Jurkat, Clone E6-1 (cell line): ENCODE measurements around the gene ZBTB43.
"Not testable (repeated sequence)": the region's sequence is repeated elsewhere in the genome, so short reads cannot be mapped to it uniquely, and the experiment has no call there.

ENCODE experiments used
- DNase-seq: peaks from one replicate; pipeline ENCODE4 v3.0.0-alpha.2; 2011; ENCODE audit warnings: low read depth, low spot score
- H3K4me3 ChIP-seq: 2 replicates; pipeline ENCODE4 v1.5.1; 2011; ENCODE audit warnings: mild to moderate bottlenecking, low read length, control low read depth, moderate library complexity

The ZBTB43 gene

DNA sequence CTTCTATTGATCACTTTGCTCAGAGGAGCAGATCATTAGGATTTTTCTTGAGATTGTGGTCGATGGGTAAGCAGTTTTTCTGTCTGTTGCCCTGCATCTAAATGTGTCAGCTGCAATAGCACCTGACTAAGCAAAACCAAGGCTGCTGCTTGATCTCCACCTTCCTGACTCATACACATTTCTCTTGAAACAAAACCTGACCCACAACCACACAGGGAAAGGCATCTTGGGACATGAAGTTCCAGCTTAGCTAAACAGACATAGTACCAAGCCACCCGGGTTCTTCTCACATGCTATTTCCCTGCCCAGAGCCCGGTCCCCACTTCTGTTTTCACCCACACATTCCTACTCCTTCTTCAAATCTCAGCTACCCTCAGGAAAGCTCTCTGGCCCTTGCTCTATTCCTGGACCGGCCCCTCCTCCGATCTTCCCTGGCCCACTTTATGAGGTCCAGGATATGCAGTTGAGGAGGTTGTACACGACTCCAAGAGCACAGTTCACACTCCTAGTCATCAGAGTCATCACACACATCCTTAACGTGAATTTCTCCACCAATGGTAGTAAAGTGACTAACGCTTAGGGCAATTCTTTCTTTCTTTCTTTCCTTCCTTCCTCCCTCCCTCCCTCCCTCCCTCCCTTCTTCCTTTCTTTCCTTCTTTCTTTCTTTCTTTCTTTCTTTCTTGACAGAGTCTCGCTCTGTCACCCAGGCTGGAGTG, 16.0 kb upstream of the ZBTB43 start:
- no peak for DNase-seq
- H3K4me3 ChIP-seq, result no peak overlapping the region

DNA sequence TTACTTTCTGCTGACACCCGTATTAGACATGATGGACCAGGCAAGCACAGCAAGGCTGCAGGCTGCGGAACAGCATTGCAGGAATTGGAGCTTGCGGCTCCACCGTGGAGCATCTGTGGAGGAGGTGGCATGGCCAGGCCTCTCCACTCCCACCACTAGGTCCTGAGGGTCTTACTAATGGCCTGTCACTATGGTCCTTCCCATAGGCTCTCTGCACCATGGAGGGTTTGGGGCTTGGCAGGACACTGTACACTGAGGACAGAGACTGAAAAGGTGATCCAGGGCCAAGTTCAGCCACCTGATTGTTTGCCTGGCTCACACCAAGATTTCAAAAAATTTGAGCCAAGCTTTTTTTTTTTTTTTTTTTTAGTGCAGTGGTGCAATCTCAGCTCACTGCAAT, 14.3 kb upstream of the ZBTB43 start:
- no peak for DNase-seq
- no peak overlapping the region for H3K4me3 ChIP-seq

DNA sequence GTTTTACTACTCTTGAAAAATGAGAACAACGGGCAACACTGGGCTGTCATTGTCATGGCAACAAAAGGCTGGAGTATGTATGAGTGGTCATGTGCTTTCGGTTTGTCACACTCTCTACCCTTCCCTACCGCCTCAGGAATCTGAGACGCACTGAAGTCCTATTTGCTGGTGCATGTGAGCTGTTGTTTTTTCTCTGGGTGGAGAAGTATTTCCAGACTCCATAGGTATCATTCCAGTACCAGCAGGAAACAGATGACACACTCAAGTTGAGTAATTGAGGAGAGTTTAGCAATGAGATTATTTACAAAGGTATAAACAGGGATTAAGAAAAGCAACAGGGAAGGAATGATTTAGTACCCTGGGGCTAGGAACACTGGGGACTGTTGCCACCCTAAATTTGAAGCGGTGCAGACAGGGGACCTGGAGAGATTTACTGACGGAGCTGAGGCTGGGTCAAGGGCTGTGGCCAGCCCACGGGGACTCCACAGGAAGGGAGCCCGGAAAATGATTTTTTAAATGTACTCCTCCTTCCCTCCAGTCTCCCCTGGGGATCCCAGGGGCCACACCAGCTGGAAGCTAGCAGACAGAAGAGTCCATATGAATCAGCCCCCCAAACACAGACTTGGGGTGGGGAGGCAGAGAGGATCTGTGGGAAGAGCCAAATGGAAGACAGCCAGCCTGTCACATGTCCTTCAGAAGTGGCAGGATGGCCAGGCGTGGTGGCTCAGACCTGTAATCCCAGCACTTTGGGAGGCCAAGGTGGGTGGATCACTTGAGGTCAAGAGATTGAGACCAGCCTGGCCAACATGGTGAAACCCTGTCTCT, 13.2 kb upstream of the ZBTB43 start:
- no peak for DNase-seq
- no peak overlapping the region for H3K4me3 ChIP-seq

DNA sequence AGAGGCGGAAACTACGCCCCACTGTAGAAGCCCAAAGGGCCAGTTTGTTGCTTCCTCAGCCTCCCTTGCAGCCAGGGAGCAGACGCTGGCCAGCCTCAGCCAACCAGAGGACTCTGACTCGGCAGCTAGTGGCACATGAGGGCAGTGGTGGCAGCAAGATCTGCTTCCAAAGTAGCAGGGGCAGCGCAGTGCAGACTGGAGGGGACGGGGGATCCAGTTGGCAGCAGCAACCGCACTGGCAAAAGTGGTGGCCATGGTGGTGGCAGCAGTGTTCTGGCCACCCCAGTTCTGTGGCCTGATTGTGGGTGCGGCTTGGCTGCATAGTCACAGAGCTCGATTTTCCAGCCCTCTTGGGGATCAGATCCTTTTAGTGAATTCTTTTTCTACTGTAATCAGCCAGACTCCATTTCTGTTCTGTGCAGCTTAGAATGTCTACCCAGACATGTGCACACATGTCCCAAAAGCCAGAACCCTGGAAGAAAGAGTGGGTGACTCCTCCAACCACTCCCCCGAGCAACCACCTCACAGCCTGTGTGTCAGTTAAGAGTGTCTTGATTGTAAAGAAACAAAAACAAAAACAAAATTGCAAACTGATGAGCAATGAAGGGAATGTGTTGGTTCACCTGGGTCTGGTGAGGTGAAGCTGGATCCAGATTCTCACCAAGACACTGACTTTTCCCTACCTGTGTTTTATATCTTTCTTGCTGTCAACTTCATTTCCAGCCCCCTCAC, 11.0 kb upstream of the ZBTB43 start:
- no peak overlapping the region for H3K4me3 ChIP-seq
- no peak for DNase-seq

DNA sequence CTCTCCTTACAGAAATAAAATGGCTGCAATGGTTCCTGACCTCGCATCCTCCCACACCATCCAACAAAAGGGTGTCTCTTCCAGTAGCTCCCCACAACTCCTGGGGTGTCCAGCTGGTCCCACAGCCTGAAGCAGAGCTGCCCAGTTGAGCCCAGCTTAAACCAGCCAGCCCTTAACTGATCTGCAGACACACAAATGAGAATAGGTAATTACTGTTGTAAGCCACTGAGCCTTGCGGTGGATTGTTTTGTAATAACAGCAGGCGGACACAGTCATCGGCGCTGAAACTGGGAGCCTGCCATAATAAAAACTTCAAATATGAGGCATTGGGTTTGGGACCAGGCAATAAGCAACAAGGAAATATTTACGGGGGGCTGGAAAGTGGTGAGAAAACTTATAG, 10.4 kb upstream of the ZBTB43 start:
- DNase-seq, result no peak
- no peak overlapping the region for H3K4me3 ChIP-seq

DNA sequence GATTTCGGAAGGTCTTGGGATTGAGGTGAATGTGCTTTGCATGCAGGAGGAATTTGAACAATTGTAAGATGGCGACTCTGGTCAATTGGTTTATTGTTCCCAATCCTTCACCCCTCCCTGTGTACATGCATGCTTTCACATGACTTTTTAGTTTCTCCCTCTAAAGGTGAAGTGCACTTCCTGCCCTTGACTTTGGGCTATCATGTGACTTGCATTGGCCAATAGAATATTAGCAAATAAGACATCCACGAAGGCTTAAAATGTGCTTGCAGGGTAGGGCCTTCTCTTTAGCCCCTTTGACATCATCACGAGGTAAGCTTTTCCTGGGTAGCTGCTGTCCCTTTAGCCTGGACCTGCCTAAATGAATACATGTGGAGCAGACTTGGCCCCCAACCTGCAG, 8.1 kb upstream of the ZBTB43 start:
- DNase-seq, result no peak
- H3K4me3 ChIP-seq, result no peak overlapping the region

DNA sequence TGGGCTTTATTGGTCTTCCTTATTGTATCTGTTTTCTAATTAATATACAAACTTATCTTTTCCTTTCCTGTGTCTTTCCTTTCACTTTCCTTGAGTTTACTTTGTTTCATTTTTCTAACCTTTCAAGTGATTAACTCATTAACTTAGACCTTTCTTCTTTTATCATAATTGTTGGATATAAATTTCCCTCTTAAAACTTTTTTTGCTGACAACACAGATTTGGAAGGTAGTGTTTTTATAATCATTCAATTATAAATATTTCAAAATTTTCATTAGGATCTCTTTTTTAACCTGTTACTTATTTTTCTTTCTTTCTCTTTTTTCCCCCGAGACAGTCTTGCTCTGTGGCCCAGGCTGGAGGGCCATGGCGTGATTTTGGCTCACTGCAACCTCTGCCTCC, 6.9 kb upstream of the ZBTB43 start:
- DNase-seq, result no peak
- no peak overlapping the region for H3K4me3 ChIP-seq

DNA sequence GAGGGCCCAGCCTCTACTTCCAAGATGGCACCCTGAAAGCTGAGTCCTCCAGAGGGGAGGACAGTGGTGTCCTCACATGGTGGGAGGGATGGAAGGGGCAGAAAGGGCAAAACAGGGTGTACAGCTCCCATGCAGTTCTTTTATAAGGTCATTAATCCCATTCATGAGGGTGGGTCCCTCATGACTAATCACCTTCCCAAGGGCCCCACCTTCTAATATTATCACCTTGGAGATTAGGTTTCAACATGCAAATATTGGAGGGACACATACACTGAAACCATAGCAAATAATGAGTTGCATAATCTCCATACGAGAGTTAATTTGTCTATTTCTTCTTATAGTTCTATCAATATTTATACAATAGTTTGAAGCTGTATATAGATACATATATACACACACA, 5.8 kb upstream of the ZBTB43 start:
- DNase-seq, result no peak

DNA sequence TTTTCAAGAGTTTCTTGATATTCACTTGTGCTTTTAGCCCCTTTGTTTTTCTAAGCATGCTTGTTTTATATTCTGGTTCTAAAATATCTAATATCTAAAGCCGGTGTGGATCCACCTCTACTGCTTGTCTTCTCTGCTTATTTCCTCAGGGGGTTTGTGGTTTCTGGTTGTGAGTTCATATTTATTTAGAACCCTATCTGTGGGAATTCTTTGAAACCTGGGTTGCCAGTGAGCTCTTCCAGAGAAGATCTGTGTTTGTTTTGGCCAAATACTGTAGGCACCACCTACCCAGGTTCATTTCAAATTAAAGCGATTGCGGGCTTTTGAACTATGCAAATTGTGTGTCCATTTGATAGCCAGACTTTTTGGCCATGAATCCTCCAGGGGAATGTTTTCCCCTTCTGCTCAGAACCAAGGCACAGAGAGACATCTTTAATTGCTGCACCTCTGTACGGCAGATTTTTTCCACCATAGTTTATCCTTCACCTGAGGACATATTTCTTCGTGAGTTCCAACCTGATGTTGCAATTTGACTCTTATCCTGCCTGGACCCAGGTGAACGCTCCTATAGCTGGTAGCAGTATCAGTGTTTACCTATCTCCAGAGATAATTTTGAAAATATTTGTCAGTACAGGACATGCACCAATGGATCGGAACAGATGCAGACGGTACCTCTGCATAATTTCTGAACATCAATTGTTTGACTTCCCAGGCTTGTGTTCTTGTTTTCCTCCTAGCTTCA, 2.4 kb upstream of the ZBTB43 start:
- DNase-seq, result no peak
- no peak overlapping the region for H3K4me3 ChIP-seq

More for the DNA sequence above, 5.8 kb upstream of the ZBTB43 start:
- no peak overlapping the region for H3K4me3 ChIP-seq

DNA sequence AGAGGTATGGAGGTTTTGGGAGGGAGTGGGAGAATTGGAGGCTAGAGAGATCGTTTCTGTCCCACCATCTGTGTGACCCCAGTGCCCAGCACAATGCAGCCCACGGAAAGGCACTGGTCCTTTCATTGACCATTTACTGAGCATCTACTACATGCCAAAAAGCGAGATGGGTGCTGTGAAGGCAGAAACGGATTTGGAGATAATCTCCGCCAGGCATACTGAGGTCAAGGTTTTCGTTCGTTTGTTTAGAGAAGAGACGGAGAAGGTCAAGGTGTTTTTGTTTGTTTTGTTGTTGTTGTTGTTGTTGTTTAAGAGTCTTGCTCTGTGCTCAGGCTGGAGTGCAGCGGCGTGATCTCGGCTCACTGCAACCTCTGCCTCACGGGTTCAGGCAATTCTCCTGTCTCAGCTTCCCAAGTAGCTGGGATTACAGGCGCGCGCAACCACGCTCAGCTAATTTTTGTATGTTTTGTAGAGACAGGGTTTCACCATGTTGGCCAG, 593 bp upstream of the ZBTB43 start:
- DNase-seq, result no peak
- peak overlapping the region; percentile 71 for H3K4me3 ChIP-seq

DNA sequence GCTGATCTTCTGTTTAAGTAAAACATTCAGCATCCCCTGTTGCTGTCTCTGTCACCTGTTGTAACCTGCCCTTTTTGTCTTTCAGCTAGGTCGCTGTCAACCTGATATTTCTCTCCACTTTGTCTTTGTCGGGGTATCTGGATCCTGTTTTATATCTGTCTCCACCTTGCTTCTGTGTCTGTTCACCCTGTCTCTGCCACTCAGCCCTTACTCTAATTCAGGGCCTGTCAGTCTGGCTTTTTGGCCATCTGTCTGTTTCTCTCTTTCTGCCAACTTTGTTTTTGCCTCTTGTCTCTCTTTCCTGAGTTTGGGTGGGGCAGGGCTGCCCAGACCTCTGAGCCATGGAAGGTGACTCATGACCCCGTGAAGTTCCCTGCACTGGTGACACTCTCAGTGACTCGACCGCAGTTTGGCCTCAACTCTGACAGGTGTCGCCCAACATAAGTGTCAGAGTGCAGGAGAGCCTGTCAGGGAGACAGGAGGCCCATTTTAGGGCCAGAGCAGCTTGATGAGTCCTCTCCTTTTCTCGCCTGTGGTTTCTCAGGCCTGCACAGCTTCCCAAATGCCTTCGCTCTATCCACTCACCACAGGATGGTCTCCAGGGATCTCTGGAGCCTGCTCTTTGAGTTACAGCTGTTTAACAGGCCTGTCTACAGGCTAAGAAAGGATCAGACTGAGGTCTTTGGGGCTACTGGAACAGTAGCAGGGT, 868 bp downstream of the ZBTB43 start:
- DNase-seq, result no peak
- H3K4me3 ChIP-seq, result peak overlapping the region; percentile 71

DNA sequence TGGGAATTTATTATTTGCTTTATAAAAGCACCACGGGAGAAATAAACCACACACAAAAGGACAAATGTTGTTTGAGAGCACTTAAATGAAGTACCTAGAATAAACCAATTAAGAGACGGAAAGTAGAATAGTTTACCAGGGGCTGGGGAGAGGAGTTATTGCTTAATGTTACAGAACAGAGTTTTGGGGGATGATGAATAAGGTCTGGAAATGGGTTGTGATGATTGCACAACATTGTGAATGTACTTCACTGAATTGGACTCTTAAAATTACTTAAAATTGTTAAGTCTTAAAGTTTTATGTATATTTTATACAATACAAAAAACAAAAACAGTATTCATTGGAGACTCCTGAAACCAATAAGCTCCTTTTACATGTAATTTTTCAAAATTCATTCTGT, 1.5 kb downstream of the ZBTB43 start:
- DNase-seq, result no peak
- peak overlapping the region; percentile 71; the same call in 1 of the 2 replicates for H3K4me3 ChIP-seq

DNA sequence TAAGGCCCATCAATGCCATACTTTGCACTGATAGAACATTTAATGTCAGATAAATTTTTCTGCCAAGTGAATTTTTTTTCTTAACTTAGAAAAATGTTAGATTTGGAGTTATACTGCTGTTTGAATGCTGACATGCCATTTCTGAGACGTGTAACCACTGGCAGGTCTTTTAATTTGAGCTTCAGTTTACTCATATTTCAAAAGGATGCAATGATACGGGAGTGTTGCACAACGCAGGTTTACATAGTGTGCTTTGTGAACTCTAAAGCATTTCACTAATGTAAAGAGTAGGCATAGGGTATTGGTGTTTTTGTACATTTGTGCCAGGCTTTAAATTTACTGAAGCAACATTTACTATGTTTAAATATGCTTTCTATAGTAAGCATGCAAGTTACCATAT, 4.2 kb downstream of the ZBTB43 start:
- no peak overlapping the region for H3K4me3 ChIP-seq
- DNase-seq, result no peak

DNA sequence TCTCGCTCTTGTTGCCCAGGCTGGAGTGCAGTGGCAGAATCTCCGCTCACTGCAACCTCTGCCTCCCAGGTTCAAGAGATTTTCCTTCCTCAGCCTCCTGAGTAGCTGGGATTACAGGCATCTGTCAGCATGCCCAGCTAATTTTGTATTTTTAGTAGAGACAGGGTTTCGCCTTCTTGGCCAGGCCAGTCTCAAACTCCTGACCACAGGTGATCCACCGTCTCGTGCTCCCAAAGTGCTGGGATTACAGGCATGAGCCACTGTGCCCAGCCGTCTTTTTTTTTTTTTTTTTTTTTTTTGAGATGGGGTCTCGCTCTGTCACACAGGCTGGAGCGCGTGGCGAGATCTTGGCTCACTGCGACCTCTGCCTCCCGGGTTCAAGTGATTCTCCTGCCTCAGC, 5.4 kb downstream of the ZBTB43 start:
- not testable (repeated sequence) for DNase-seq, H3K4me3 ChIP-seq

DNA sequence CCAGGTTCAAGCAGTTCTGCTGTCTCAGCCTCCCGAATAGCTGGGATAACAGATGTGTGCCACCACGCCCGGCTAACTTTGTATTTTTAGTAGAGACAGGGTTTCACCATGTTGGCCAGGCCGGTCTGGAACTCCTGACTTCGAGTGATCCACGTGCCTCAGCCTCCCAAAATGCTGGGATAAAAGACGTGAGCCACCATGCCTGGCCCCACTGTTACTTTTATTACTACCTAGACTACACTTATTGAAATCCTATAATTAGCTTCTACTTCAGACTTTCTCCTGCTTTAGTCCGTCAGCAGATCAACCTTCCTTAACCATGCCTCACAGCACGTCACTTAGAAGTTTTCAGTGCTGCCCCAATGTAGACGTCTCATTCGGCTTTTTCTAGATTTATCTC, 8.2 kb downstream of the ZBTB43 start:
- H3K4me3 ChIP-seq, result no peak overlapping the region
- DNase-seq, result no peak

DNA sequence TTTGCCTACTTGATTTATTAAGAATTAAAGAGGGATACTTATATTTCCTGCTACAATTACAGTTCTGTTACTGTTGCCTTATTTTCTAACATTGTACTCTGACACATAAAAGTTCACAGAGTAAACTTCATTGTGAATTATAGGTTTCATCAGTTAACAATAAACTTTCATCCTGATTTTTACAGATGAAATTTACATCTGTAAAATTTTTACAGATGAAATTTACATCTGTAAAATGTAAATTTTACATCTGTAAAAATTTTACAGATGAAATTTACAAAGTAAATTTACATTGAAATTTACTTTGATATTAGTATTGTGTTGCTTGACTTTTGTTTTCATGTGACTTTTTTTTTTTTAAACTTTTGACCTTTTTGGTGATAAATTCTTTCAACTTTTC, 9.3 kb downstream of the ZBTB43 start:
- H3K4me3 ChIP-seq, result no peak overlapping the region
- no peak for DNase-seq

DNA sequence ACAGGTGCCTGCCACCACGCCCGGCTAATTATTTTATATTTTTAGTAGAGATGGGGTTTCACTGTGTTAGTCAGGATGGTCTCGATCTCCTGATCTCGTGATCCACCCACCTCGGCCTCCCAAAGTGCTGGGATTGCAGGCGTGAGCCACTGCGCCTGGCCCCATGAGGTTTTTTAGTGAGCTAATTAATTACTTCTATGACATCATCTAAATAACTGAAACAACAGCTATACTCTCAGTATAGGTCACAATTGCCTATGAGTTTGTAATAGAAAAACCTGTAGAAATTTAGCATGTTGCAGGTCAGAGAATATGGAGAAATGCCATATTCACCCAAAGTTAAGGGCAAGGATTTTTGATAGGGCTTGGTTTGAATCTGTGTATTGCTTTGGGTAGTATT, 12.8 kb downstream of the ZBTB43 start:
- H3K4me3 ChIP-seq, DNase-seq: not testable (repeated sequence)

DNA sequence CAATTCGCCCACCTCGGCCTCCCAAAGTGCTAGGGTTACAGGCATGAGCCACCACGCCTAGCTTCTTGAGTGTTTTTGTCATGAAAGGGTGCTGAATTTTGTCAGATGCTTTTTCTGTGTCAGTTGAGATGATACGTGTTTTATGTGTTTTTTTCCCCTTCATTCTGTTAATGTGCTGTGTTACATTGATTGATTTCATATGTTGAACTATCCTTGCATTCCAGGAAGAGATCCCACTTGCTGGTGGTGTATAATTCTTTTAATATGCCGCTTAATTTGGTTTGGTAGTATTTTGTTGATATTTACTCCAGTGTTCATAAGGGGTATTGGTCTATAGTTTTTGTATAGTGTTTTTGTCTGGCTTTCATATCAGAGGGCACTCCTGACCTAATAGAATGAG, 13.6 kb downstream of the ZBTB43 start:
- no peak for DNase-seq
- no peak overlapping the region for H3K4me3 ChIP-seq

DNA sequence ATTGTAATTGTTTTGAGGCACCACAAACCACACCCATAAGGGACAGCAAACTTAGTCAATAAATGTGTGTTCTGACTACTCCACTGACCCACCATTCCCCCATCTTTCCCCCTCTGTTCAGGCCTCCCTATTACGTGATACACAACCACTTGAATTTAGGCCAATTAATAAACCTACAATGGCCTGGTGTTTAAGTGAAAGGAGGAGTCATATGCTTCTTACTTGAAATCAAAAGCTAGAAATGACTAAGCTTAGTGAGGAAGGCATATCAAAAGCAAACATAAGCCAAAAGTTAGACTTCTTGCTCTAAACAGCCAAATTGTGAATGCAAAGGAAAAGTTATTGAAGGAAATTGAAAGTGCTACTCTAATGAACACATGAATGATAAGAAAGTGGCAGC, 14.6 kb downstream of the ZBTB43 start:
- no peak for DNase-seq
- H3K4me3 ChIP-seq, result no peak overlapping the region
